Non-pigmented ciliary epithelial cell (primary cell): ENCODE data around the gene DEFB123.
"Not testable (repeated sequence)": the region's sequence is repeated elsewhere in the genome, so short reads cannot be mapped to it uniquely, and the experiment has no call there.

Source experiments
- DNase-seq: peaks from one replicate; pipeline ENCODE4 v3.0.0-alpha.2; 2010; ENCODE audit warnings: low read depth

DEFB123 gene

GRCh38 chr20:31440012-31440659 is at the start of gene DEFB123:
TSS of gene DEFB123 (plus strand) at chr20:31440632. CDS start at chr20:31440699, 67 bp downstream.
- no peak for DNase-seq

GRCh38 chr20:31392836-31393235 is 47.6 kb upstream of the DEFB123 start:
- no peak for DNase-seq

- DNase-seq = no peak
Measured at GRCh38 chr20:31394900-31395299, 45.5 kb upstream of the DEFB123 start.

GRCh38 chr20:31403886-31404285 is 36.5 kb upstream of the DEFB123 start:
- no peak for DNase-seq

- no peak for DNase-seq
Measured at GRCh38 chr20:31406115-31406514, 34.3 kb upstream of the DEFB123 start, which contains the start of gene DEFB121. TSS of gene DEFB121 (minus strand) at chr20:31406215. CDS start at chr20:31406152, 63 bp downstream.

GRCh38 chr20:31410011-31410410 is 30.4 kb upstream of the DEFB123 start:
- no peak for DNase-seq

- no peak for DNase-seq
Measured at GRCh38 chr20:31414381-31414780, 26.1 kb upstream of the DEFB123 start.

- no peak for DNase-seq
Measured at GRCh38 chr20:31415653-31416052, 24.8 kb upstream of the DEFB123 start.

- no peak for DNase-seq
Measured at GRCh38 chr20:31418307-31418706, 22.1 kb upstream of the DEFB123 start.

- no peak for DNase-seq
Measured at GRCh38 chr20:31425797-31426196, 14.6 kb upstream of the DEFB123 start.

GRCh38 chr20:31426891-31427551 is 13.4 kb upstream of the DEFB123 start:
- not testable (repeated sequence) for DNase-seq

- DNase-seq = not testable (repeated sequence)
Measured at GRCh38 chr20:31427576-31427975, 12.9 kb upstream of the DEFB123 start.

GRCh38 chr20:31430568-31431115 is 9.8 kb upstream of the DEFB123 start:
- DNase-seq = no peak

GRCh38 chr20:31446084-31446819 is 5.8 kb downstream of the DEFB123 start:
- no peak for DNase-seq

GRCh38 chr20:31449511-31450414 is 9.3 kb downstream of the DEFB123 start:
- no peak for DNase-seq

- DNase-seq = no peak
Measured at GRCh38 chr20:31452575-31452974, 12.1 kb downstream of the DEFB123 start.

GRCh38 chr20:31454361-31454760 is 13.9 kb downstream of the DEFB123 start:
- DNase-seq = no peak

GRCh38 chr20:31470946-31471345 is 30.5 kb downstream of the DEFB123 start:
- not testable (repeated sequence) for DNase-seq

GRCh38 chr20:31472395-31473330 is 32.2 kb downstream of the DEFB123 start:
- no peak for DNase-seq

GRCh38 chr20:31473331-31474096 is 33.1 kb downstream of the DEFB123 start:
- DNase-seq = no peak
